Measurements from ENCODE around the gene YES1.
"Not testable (repeated sequence)": the region's sequence is repeated elsewhere in the genome, so short reads cannot be mapped to it uniquely, and the experiment has no call there.

Gene YES1

DNA sequence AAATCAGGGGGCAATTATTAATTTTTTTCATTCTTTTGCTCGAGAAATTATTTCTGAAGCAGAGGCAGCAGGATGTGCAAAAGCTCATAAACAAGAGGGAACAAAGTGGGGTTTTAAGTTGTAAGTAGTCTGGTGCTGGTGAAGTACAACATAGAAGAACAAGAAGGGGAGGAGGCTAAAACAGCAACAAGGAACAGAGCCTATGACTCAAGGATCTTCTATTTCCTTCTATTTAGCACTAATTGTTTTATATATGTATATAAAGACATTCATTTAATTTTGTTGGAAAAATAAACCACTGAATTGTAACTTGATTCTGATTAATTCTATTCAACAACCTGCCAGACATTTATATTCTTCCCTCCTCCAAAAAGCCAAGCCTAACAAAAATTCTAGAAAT, 35.0 kb downstream of the YES1 start:
- no peak for DNase-seq
- Histone ChIP-seq H3K4me3 (no peak overlapping the region), H3K4me1 (peaks cover 0 to 6% (median 2%) of the 10 kb centered on the region in 4 donors), H3K9me3 (no peaks in the 10 kb centered on the region), H3K36me3 (no peaks in the 10 kb centered on the region), H3K27ac (no peak overlapping the region), H3K27me3 (no peaks in the 10 kb centered on the region)
- TF ChIP-seq, protein P1, sequence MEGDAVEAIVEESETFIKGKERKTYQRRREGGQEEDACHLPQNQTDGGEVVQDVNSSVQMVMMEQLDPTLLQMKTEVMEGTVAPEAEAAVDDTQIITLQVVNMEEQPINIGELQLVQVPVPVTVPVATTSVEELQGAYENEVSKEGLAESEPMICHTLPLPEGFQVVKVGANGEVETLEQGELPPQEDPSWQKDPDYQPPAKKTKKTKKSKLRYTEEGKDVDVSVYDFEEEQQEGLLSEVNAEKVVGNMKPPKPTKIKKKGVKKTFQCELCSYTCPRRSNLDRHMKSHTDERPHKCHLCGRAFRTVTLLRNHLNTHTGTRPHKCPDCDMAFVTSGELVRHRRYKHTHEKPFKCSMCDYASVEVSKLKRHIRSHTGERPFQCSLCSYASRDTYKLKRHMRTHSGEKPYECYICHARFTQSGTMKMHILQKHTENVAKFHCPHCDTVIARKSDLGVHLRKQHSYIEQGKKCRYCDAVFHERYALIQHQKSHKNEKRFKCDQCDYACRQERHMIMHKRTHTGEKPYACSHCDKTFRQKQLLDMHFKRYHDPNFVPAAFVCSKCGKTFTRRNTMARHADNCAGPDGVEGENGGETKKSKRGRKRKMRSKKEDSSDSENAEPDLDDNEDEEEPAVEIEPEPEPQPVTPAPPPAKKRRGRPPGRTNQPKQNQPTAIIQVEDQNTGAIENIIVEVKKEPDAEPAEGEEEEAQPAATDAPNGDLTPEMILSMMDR (IDR thresholded peaks at IDR 0.05): no peak
- intact Hi-C loops (cut with DNase I; ENCODE audit: low total_unique reads): no loop called here

- H3K27me3 ChIP-seq; DNase-seq; intact Hi-C loops (cut with DNase I; ENCODE audit: low total_unique reads); H3K4me1 ChIP-seq; H3K9me3 ChIP-seq; H3K36me3 ChIP-seq; H3K4me3 ChIP-seq; H3K27ac ChIP-seq: not testable (repeated sequence)
Measured at GRCh38 chr18:776044-776443, 36.0 kb downstream of the YES1 start.

- H3K4me1 ChIP-seq: peaks cover 0 to 8% (median 3%) of the 10 kb centered on the region in 4 donors
- intact Hi-C loops (cut with DNase I; ENCODE audit: low total_unique reads): no loop called here
- H3K4me3 ChIP-seq: no peak overlapping the region
- H3K36me3 ChIP-seq: no peaks in the 10 kb centered on the region
- H3K27ac ChIP-seq: no peak overlapping the region
- no peaks in the 10 kb centered on the region for H3K9me3 ChIP-seq
- no peaks in the 10 kb centered on the region for H3K27me3 ChIP-seq
- TF ChIP-seq, protein P1 (IDR thresholded peaks at IDR 0.05): no peak
- no peak for DNase-seq
Measured at GRCh38 chr18:774811-775210, 37.2 kb downstream of the YES1 start.

DNA sequence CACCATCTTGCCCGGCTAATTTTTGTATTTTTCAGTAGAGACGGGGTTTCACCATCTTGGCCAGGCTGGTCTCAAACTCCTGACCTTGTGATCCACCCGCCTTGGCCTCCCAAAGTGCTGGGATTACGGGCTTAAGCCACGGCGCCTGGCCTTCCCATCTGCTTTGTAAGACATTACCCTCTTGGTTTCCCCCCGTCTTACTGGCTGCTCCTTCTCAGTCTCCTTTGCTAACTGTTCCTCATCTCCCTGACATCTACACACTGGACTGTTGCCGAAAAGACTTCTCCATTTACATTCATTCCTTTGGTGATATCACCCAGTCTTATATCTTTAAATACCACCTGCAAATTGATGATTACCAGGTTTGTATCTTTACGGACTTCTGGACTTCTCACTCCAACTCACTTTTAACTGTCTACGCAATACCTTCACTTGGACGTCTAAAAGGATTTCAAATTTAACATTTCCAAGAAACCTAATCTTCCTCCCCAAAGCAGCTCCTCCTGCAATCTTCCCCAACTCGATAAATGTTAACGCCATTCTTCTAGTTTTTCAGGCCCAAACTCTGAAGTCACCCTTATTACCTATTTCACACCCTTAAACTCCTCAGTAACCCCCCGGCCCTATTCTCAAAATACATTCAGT, 37.9 kb downstream of the YES1 start:
- no peaks in the 10 kb centered on the region for H3K27me3 ChIP-seq
- no peak overlapping the region for H3K27ac ChIP-seq
- no peaks in the 10 kb centered on the region for H3K9me3 ChIP-seq
- peaks cover 0 to 8% (median 3%) of the 10 kb centered on the region in 4 donors for H3K4me1 ChIP-seq
- H3K4me3 ChIP-seq: no peak overlapping the region
- TF ChIP-seq, protein P1 (IDR thresholded peaks at IDR 0.05): no peak
- DNase-seq: no peak
- no peaks in the 10 kb centered on the region for H3K36me3 ChIP-seq
- intact Hi-C loops (cut with DNase I; ENCODE audit: low total_unique reads): no loop called here

DNA sequence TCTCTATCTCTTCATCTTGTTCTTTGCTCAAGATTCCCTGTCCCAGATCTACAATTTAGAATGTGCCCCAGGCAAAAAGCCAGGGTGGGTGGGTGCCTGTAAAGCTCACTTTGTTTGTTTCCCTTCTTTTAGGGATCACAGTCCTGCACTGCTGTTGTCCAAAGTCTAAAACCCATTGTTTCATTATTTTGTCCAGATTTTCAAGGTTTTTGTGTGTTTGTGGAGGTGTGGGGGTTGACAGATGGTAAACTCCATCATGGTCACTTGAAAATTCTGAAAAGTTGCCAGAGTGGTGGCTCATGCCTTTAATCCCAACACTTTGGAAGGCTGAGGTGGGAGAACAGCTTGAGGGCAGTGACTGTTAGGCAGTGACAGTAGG, 41.5 kb downstream of the YES1 start:
- intact Hi-C loops (cut with DNase I; ENCODE audit: low total_unique reads): no loop called here
- no peaks in the 10 kb centered on the region for H3K27me3 ChIP-seq
- H3K4me3 ChIP-seq: no peak overlapping the region
- no peak for DNase-seq
- no peaks in the 10 kb centered on the region for H3K36me3 ChIP-seq
- H3K9me3 ChIP-seq: no peaks in the 10 kb centered on the region
- TF ChIP-seq, protein P1 (IDR thresholded peaks at IDR 0.05): no peak
- H3K4me1 ChIP-seq: peaks cover 0 to 4% (median 0%) of the 10 kb centered on the region in 4 donors
- H3K27ac ChIP-seq: no peak overlapping the region

DNA sequence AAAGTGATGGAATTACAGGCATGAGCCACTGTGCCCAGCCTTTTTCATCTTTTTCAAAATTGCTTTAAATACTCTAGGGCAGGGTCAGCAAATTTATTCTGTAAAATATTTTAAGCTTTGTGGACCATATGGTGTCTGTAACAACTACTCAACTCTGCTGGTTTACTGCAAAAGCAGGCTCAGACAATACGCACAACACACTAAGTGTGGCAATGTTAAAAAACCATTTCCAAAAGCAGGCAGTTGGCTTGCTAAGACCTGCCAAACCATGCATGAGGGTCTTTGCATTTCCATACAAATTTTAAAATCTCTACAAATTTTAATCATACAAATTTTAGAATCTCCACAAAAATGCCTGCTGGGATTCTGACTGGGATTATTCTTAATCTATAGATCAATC, 44.1 kb downstream of the YES1 start:
- H3K27me3 ChIP-seq: no peaks in the 10 kb centered on the region
- intact Hi-C loops (cut with DNase I; ENCODE audit: low total_unique reads): no loop called here
- no peak overlapping the region for H3K27ac ChIP-seq
- H3K4me3 ChIP-seq: no peak overlapping the region
- DNase-seq: no peak
- H3K4me1 ChIP-seq: peaks cover 0 to 4% (median 0%) of the 10 kb centered on the region in 4 donors
- TF ChIP-seq, protein P1 (IDR thresholded peaks at IDR 0.05): no peak
- no peaks in the 10 kb centered on the region for H3K36me3 ChIP-seq
- H3K9me3 ChIP-seq: no peaks in the 10 kb centered on the region

All from tibial artery (tissue), 4 donors.